NCI-H1105 (cell line): ENCODE results near the gene COL26A1.
"Not testable (repeated sequence)": the region's sequence is repeated elsewhere in the genome, so short reads cannot be mapped to it uniquely, and the experiment has no call there.

Source experiments
- DNase-seq: peaks from one replicate; lab custom pipeline; 2025; lab: John Stamatoyannopoulos, UW

COL26A1 gene

GRCh38 chr7:101442426-101443070 is 79.9 kb downstream of the COL26A1 start:
- no peak for DNase-seq

- DNase-seq: no peak
Measured at GRCh38 chr7:101450064-101450463, 87.4 kb downstream of the COL26A1 start.

GRCh38 chr7:101453617-101454016 is 90.9 kb downstream of the COL26A1 start:
- no peak for DNase-seq

- DNase-seq: no peak
Measured at GRCh38 chr7:101457001-101457750, 94.5 kb downstream of the COL26A1 start.

GRCh38 chr7:101465131-101465530 is 102.5 kb downstream of the COL26A1 start:
- DNase-seq: no peak

GRCh38 chr7:101465576-101466196 is 103.0 kb downstream of the COL26A1 start:
- no peak for DNase-seq

GRCh38 chr7:101466871-101467270 is 104.2 kb downstream of the COL26A1 start:
- DNase-seq: no peak

GRCh38 chr7:101468546-101469275 is 106.0 kb downstream of the COL26A1 start:
- DNase-seq: no peak

GRCh38 chr7:101470668-101471487 is 108.2 kb downstream of the COL26A1 start:
- DNase-seq: no peak

- no peak for DNase-seq
Measured at GRCh38 chr7:101474178-101474577, 111.5 kb downstream of the COL26A1 start.

GRCh38 chr7:101475691-101476090 is 113.0 kb downstream of the COL26A1 start:
- not testable (repeated sequence) for DNase-seq

GRCh38 chr7:101479217-101479616 is 116.5 kb downstream of the COL26A1 start:
- DNase-seq: no peak

- not testable (repeated sequence) for DNase-seq
Measured at GRCh38 chr7:101486056-101486432, 123.4 kb downstream of the COL26A1 start.

- DNase-seq: no peak
Measured at GRCh38 chr7:101486433-101487104, 123.9 kb downstream of the COL26A1 start.

GRCh38 chr7:101487105-101487458 is 124.4 kb downstream of the COL26A1 start:
- DNase-seq: no peak

- no peak for DNase-seq
Measured at GRCh38 chr7:101487753-101488152, 125.1 kb downstream of the COL26A1 start.

- no peak for DNase-seq
Measured at GRCh38 chr7:101488826-101489572, 126.3 kb downstream of the COL26A1 start.

- DNase-seq: not testable (repeated sequence)
Measured at GRCh38 chr7:101490439-101490838, 127.8 kb downstream of the COL26A1 start.

- DNase-seq: not testable (repeated sequence)
Measured at GRCh38 chr7:101491442-101491841, 128.8 kb downstream of the COL26A1 start.

- no peak for DNase-seq
Measured at GRCh38 chr7:101494602-101495329, 132.1 kb downstream of the COL26A1 start.
